CD4-positive, alpha-beta T cell treated with Interleukin-2 at 100 ng/mL for 4 hours (primary cell): Measurements from ENCODE around the gene GPC3.
"Not testable (repeated sequence)": the region's sequence is repeated elsewhere in the genome, so short reads cannot be mapped to it uniquely, and the experiment has no call there.

Experiments
- DNase-seq: peaks from one replicate; pipeline ENCODE4 v3.0.0-alpha.2; 2020; ENCODE audit warnings: low spot score

Gene GPC3

DNA sequence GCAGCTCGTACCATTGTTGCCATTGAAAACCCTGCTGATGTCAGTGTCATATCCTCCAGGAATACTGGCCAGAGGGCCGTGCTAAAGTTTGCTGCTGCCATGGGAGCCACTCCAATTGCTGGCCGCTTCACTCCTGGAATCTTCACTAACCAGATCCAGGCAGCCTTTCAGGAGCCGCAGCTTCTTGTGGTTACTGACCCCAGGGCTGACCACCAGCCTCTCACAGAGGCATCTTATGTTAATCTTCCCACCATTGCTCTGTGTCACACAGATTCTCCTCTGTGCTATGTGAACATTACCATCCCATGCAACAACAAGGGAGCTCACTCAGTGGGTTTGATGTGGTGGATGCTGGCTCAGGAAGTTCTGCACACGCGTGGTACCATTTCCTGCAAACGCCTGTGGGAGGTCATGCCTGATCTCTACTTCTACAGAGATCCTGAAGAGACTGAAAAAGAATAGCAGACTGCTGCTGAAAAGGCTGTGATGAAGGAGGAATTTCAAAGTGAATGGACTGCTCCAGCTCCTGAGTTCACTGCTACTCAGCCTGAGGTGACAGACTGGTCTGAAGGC, 222.3 kb downstream of the GPC3 start:
- not testable (repeated sequence) for DNase-seq

DNA sequence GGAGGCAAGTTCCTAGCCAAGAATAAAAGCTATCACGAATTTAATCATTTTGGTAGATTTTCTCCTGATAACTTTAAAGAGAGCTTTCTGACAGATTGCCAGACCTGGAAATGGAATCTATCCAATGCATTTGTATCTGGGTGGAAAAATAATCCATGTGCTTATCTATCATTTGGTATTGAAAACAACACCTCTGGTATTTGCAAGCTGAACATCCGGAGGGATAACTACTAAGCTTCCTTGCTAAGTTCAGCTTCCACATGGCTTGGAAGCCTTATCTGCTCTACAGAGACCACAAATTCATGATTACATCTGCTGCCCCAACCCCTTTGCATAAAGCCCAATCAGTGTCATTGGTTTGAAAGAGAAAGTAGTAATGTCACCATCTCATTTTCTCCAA, 230.7 kb downstream of the GPC3 start:
- no peak for DNase-seq

DNA sequence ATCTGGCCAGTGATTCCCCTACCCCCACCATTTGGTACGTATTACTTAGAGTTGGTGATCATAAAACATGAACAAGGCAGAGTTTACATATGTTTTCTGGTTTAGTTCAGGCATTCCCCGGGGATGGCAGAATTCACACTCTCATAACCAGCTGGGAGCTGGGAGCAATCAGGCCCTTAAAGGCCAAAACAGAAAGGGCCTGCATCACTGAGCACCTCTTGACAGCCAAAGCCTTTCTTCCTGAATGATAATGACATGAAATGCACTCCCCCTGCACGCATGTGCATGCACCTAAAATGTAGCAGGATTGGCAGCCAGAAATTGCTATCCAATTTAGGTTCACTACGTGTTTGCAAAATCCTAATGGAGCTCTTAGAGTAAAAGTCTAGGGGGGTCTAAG, 235.4 kb downstream of the GPC3 start:
- no peak for DNase-seq

DNA sequence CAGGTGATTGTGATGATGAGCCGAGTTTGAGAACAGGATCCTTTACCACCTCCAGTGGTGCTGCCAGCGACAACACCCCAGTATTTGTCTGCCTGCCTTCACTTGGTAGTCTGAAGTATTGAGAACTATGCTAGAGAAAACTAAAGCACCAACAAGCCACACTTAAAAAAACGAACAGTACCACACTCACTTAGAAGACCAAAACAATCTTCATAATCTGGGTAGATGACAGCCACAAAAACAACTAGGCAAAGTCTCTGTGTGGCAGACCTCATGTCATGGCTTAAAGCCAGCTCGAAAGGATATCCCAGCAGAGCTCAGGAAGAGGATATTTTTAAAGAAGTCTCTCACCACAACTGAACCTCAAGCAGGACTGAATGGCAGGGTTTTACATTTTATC, 236.0 kb downstream of the GPC3 start:
- DNase-seq: no peak

DNA sequence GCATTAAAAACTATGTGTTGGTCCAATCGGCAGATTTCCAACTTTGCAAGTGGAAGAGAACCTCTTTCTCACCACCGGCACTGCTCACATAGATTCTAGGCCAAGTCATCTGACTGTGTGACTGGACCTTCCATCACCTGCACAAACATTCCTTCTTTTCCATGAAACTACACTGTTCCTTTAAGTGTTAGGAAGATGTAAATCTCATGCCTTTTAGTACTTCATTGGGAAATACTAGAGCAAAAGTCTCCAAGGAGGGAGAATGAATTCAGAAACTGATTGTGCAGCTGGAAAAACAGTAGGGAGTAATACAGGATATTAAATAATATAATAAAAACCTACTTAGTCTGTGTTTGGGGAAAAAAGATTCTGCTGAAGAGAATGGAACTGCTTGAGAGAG, 238.2 kb downstream of the GPC3 start:
- no peak for DNase-seq

DNA sequence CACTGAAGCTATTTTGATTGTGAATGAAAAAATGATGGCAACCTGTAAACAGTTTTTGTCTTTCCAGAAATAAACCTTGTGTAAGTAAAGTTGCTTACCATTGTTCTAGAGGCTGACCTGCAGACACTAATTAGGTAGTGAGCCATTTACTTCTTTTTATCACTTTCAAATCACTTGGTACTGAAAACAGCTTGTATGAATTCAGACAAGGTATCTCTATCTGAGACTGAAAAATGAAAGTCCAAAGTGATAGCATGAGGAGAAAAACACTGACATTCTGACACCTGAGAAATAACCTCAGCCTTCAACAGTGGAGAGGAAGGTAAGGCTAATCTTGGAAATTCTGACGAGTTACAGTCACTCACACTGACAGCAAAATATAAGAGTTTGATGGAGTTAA, 238.8 kb downstream of the GPC3 start:
- DNase-seq: no peak

DNA sequence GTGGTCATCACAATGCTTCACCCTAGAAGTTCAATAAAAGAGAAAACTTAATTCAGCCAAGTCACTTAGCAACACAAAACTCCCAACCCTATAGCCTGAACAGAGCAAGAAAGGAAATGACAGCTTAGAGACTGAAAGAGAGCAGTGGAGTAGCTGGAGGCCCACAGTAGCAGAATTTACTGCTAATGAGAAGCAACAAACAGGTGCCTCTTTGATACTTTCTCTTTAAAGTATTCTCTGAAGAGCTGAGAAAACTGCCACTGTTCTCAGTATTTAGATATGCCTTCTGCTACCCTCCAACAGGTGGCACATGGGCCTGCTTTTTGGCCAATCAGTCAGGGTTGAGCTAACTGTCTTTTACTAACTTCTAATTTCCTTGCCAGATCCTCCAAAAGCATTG, 240.0 kb downstream of the GPC3 start:
- peak; percentile 1 for DNase-seq

DNA sequence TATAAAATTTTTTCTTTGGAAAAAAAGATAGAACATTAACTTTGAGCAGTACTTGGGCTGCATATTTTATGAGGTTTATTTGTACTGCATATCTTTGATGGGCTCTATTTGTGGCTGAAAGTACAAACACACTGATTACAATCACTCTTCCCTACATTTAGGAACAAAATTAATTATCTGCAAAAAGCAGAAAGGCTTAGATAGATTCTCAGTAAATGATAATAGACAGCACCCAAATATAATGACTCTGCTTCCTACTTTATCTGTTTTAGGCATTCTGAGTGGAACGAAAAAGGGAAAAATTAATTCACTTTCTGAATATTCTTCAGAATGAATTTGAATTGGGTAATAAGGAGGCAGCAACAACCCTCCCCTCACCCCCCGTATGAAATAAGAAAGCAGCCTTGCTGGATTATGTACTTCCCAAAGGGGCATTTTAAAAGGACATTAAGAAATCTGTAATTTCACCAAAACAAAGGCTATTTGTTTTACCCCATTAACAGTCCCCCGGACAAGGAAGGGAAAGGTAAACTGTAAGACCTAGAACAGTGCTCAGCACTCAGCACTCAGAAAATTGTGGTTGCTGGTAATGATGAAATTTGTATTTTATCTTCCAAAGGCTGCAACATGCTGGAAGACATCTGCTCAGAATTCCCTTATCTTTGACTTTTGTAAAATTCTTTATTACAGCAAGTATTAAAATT, 242.6 kb downstream of the GPC3 start:
- no peak for DNase-seq

DNA sequence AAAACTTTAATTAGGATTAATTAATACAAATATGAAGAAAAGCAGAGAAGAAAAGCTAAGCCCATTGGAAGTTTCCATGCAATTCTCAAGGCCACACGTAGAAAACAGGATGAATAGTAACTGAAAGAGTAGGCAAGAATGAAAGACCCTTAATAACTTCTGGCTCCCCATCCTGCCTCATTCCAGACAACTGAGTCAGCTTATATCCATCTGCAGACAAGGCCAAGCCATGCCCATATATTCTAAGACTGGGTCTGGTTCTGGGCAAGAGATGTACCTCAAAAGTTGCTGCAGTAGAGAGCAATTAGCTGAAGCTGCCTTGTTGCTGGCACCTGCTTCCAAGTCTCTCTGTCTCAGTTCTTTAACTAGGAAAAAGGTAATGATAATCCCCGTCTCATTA, 244.1 kb downstream of the GPC3 start:
- no peak for DNase-seq

DNA sequence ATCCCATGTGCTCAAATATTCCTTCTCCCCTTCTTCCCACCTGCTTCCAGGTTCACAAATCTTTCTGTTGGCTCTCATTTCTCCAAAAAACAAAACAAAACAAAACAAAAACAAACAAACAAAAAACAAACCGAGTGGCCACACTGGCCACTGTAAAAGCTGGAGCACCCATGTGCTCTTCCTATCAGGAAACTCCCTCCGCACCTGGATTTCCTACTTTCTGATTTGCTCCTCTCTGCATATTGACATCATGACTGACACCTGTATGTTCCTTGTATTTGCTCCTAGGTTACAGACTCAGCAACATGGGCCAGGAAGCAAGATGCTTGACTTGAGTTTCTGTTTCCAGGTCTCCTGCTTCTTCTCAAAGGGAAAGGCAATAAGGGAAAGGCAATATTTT, 258.8 kb downstream of the GPC3 start:
- DNase-seq: no peak

DNA sequence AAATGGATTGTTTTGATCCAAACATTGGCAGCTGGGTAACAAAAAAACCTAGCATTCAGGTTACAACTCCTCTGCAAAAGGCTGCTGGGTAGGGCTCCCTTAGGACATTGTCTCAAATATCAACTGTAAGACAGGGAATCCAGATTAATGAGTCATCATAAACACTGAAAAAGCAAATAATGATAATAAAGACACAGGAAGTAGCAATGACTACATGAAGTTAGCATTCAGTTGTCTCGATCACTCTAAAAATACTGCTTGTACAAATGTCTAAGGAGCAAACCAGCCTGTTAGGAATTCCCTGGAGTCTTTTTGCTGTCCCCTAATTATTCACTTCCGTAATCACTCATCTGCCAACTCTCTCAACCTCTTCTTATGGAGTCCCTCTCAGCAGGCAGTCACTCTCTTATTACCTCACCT, 259.2 kb downstream of the GPC3 start:
- no peak for DNase-seq

DNA sequence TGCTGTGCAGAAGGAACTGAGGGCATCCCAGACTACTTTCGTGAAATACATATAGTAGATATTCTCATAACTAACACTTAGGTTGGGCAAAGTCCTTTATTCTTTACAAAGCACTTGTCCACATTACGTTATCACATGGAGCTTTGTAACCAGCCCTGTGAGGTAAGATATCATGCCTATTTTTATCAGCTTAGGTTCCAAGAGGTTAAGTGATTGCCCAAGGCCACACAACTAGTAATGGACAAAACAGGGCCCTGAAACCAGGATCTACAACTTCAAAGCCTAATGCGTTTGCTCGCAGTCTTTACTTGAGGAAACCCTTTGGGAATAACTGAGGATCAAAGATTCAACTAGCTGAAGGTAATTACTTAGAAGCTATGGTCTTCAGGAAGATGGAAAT, 261.5 kb downstream of the GPC3 start:
- no peak for DNase-seq

DNA sequence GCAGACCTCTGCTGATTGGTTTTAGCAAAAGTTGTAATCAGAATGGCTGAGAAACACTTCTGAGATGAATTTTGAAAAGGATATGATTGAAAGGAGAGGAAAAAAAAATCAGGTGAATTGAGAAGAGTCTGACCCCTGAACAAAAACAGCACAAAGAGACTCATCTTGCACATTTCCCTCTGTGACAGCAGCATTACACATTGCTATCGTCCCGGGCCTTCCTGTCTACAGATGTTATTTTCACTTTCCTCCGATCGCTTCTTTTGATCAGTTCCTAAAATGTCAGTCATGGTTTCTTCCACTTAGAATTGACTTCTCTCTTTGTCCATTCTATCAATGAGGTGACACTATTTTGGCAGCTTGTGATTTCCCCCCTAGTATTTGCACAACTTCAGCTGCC, 262.6 kb downstream of the GPC3 start:
- no peak for DNase-seq

DNA sequence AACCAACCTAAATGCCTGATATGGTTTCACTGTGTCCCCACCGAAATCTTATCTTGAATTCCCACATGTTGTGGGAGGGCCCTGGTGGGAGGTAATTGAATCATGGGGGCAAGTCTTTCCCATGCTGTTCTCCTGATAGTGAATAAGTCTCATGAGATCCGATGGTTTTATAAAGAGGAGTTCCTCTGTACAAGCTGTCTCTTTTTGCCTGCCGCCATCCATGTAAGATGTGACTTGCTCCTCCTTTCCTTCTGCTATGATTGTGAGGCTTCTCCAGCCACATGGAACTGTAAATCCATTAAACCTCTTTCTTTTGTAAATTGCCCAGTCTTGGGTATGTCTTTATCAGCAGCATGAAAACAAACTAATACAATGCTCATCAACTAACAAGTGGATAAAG, 265.1 kb downstream of the GPC3 start:
- DNase-seq: not testable (repeated sequence)

DNA sequence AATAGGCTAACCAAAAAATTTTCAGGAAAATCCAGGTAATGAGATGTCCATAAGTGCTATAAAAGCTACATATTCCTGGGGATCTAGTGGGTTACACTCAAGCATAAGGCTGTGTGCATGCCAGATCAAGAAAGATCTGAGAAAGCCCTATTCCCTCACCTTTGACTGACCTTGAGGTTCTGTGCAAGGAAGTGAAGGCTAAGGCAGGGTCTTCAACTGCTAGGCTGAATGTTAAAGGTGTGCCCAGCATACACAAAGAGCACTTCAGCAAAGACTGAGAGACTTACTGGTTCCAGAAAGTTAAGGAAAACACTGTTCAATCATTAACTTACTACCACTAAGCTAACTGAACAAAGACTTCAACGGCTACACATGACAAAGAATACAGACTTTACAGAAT, 269.7 kb downstream of the GPC3 start:
- DNase-seq: no peak

DNA sequence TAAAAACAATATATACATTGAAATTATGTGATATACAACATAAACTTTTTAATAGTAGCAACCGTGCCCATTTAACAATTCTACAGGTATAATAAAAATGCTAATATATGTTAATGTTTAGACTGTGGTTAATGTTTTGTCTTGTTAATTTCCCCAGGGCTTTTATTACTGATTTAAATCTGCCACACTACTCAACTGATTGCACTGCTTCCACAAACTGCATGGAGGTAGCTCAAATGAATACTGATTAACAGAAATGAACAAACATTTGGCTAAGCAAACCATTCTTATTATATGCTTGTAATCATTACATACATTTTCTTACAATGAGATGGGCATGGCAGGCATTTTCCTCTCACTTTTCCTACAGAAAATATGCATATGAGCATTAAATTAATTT, 275.9 kb downstream of the GPC3 start:
- no peak for DNase-seq

DNA sequence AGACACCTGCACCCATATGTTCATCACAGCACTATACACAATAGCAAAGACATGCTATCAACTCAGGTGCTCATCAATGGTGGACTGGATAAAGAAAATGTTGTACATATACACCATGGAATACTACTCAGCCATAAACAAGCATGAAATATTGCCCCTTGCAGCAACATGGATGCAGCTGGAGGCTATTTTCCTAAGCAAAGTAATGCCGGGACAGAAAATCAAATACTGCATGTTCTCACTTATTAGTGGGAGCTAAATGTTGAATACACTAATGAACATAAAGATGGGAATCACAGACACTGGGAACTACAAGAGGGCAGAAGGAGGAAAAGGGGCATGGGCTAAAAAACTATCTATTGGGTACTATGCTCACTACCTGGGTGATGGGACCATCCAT, 278.5 kb downstream of the GPC3 start:
- DNase-seq: no peak

DNA sequence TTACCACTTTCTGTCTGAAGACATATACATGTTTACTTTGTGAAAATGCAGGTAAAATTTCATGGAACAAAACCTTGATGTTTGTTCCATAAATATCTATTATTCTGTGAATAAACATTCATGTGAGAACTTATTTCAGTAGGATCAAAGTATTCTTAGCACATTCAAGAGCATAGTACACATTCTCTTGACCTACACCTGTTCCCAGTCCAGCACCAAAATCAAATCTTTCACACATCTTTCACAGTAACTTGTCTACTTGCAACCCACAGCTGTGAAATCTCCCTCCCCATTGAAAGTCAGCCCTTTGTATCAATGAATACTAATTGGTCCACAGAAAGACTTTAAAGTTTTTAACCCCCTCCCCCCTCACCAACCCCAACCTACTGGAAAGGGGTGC, 283.2 kb downstream of the GPC3 start:
- no peak for DNase-seq

DNA sequence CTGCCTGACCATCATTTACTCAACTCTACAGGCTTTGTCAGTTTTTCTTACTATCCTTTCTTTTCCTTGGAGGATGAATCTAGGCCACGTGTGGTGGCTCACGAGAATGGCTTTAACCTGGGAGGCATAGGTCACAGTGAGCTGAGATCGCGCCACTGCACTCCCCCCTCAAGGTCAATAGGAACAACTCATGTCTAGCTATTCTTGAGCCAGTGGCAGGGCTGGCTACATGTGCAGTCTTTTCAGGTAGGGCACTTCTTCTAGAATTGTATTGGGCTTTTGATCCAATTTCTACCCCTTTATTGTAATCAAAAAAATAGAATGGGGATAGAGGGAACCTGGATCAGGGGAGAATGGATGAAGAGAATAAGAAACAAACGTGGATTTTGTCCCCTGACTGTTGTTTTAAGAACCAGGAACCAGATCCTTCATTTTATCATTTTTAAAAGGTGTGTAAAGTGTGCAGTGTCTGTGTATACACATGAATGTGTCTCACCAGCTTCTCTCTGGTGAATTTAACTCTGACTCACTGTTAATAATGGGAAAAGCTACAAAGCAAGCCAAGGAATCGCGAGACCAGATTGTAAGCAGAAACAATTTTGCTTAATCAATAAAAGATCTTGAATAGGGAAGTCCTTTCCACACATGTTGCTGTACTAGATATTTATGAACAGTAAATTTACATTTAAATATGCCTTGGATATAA, 286.2 kb downstream of the GPC3 start:
- no peak for DNase-seq

DNA sequence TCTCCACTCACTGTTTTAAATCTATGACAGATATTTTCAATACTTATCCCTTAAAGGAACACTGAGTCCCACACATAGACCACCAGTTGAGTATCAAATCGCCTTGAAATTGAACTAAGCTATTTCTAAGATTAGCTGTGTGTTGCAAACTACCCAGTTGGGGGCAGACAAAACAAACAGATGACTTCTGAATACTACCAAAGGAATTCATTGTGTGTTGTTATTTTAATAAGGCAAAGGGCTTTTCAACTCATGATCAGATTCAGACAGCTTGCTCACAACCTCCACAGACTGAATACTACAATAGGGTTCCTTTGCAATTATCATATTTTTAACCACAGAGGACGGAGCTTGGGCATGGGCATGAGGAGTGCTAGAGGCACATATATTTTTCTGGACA, 287.1 kb downstream of the GPC3 start:
- no peak for DNase-seq

DNA sequence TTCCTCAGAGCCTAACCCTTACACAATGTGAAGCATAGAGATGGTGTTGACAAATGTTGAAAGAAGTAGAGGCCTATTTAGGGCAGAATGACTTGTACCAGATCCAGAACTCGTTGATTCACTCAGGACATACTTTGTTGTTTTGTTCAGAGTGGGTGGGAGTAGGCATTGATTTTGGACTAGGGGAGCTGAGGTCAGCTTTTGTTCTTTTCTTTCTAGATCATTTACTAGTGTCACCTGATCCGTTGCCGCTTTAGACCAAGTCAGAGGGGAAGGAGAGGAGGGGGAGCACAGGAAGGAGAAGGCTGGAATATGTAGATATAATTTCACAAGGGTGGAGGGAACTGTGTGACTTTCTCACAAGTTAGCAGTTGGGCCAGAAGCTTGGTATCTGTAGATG, 287.7 kb downstream of the GPC3 start:
- no peak for DNase-seq

DNA sequence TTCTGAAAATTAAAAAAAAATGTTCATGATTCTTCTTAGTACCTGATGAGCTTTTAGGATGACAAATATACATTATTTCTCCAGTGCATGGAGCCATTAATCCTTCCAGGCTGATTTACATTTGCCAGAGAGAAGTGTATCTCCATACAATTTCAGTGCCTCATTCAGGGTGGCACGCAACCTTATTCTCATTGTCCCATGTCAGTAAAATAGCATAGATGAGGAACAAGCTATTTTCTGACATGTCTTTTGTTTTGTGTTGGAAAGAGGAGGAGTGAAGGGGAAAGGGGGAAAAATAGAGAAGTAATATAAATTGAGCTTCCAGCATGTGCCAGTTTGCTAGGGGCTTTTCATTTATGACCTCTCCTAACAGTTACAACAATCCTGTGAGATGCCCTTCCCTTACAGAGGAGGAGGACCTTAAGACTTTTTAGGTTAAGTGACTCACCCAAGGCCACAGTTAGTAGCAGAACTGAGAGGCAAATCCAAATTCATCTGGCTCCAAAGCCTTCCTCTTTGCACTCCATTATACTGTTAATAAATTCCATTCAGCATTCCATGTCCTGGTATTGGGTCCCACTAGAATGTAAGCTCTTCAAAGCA, 295.3 kb downstream of the GPC3 start:
- no peak for DNase-seq

DNA sequence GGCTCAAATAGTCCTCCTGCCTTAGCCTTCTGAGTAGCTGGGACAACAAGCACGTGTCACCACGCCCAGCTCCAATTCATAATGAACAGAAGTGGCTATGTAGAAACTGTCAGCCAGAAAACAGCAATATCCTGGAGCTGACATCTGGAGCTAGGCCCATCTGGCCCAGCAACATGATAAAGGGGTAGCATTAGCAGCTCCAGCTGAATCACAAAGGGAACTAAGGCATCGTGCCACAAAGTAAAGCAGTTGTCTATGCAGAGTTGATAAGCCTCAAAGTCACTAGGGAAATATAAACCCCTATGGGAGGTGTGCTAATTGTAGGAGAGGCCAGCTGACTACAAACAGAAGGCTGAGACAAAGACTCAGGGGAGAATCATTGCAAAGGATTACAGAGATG, 299.6 kb downstream of the GPC3 start:
- DNase-seq: no peak
